HepG2 (cell line): Measurements from ENCODE around the gene FAM169A. TPM values are rescaled to one million over a fixed set of nuclear protein-coding genes. Genes with fewer than 3 reads are reported as not detected.

Experiments
- CHCHD3 ChIP-seq: sonication (generic); formaldehyde crosslinking; IDR thresholded peaks from 2 replicates; pipeline ENCODE4 v1.8.0; 2022; ENCODE audit warnings: mild to moderate bottlenecking, missing genetic modification reagents, moderate library complexity
- IKZF5 ChIP-seq: IDR thresholded peaks from 2 replicates; pipeline ENCODE4 v1.6.1; 2018; ENCODE audit warnings: missing genetic modification reagents, mild to moderate bottlenecking, missing compliant biosample characterization
- JUN ChIP-seq: sonication (generic); formaldehyde crosslinking; IDR thresholded peaks from 2 replicates; pipeline ENCODE4 v1.4.0; 2020; ENCODE audit warnings: mild to moderate bottlenecking, missing genetic modification reagents
- MEIS2 ChIP-seq: sonication (generic); formaldehyde crosslinking; IDR thresholded peaks from 2 replicates; pipeline ENCODE4 v1.9.0; 2021; ENCODE audit warnings: mild to moderate bottlenecking, missing genetic modification reagents
- MIER3 ChIP-seq: IDR thresholded peaks from 2 replicates; pipeline ENCODE4 v1.6.1; 2016; ENCODE audit warnings: missing compliant biosample characterization, borderline replicate concordance
- MLLT10 ChIP-seq: sonication (generic); formaldehyde crosslinking; IDR thresholded peaks from 2 replicates; pipeline ENCODE4 v1.4.0; 2020; ENCODE audit warnings: missing genetic modification reagents
- NFE2L1 ChIP-seq: sonication (generic); formaldehyde crosslinking; IDR thresholded peaks from 2 replicates; pipeline ENCODE4 v1.4.0; 2020; ENCODE audit warnings: missing genetic modification reagents, mild to moderate bottlenecking, borderline replicate concordance
- NFE2L2 ChIP-seq: fragments of 150-350 bp; IDR thresholded peaks from 2 replicates; pipeline ENCODE4 v1.6.1; 2014; ENCODE audit warnings: low read length
- PPARG ChIP-seq: conservative IDR thresholded peaks from 2 replicates; pipeline ENCODE4 v1.6.1; 2016; ENCODE audit warnings: missing biosample characterization, missing genetic modification reagents
- REXO4 ChIP-seq: sonication (generic); formaldehyde crosslinking; IDR thresholded peaks from 2 replicates; pipeline ENCODE4 v1.8.0; 2022; ENCODE audit warnings: missing genetic modification reagents, mild to moderate bottlenecking, borderline replicate concordance
- SMAD9 ChIP-seq: sonication (generic); formaldehyde crosslinking; IDR thresholded peaks from 2 replicates; pipeline ENCODE4 v1.5.1; 2020; ENCODE audit warnings: mild to moderate bottlenecking, missing genetic modification reagents
- SNAPC4 ChIP-seq: sonication (generic); formaldehyde crosslinking; IDR thresholded peaks from 2 replicates; pipeline ENCODE4 v1.4.0; 2020; ENCODE audit warnings: mild to moderate bottlenecking, missing genetic modification reagents
- ZBTB1 ChIP-seq: sonication (generic); formaldehyde crosslinking; IDR thresholded peaks from 2 replicates; pipeline ENCODE4 v1.4.0; 2020; ENCODE audit warnings: missing genetic modification reagents, borderline replicate concordance
- ZBTB34 ChIP-seq: sonication (generic); formaldehyde crosslinking; IDR thresholded peaks from 2 replicates; pipeline ENCODE4 v1.8.0; 2022; ENCODE audit warnings: mild to moderate bottlenecking, missing genetic modification reagents
- ZFP36 ChIP-seq: fragments of 150-350 bp; IDR thresholded peaks from 2 replicates; pipeline ENCODE4 v1.6.1; 2018; ENCODE audit warnings: borderline replicate concordance, low read length, low read depth; ENCODE audit not compliant: partially characterized antibody
- ZKSCAN5 ChIP-seq: sonication (generic); formaldehyde crosslinking; IDR thresholded peaks from 2 replicates; pipeline ENCODE4 v1.5.1; 2020; ENCODE audit warnings: mild to moderate bottlenecking, missing genetic modification reagents
- ZNF20 ChIP-seq: sonication (generic); formaldehyde crosslinking; IDR thresholded peaks from 2 replicates; pipeline ENCODE4 v1.4.0; 2020; ENCODE audit warnings: mild to moderate bottlenecking, moderate library complexity, missing genetic modification reagents
- ZNF296 ChIP-seq: sonication (generic); formaldehyde crosslinking; conservative IDR thresholded peaks from 2 replicates; pipeline ENCODE4 v1.5.0; 2020; ENCODE audit warnings: mild to moderate bottlenecking, missing genetic modification reagents
- ZNF33B ChIP-seq: sonication (generic); formaldehyde crosslinking; IDR thresholded peaks from 2 replicates; pipeline ENCODE4 v1.5.1; 2020; ENCODE audit warnings: mild to moderate bottlenecking, missing genetic modification reagents
- ZNF704 ChIP-seq: sonication (generic); formaldehyde crosslinking; IDR thresholded peaks from 2 replicates; pipeline ENCODE4 v1.8.1; 2023; ENCODE audit warnings: mild to moderate bottlenecking, inconsistent platforms, moderate library complexity, missing genetic modification reagents, borderline replicate concordance
- polyA plus RNA-seq, 8 experiments: library from polyadenylated mRNA; depleted of rRNA in 3 of 8; stranded (reverse) in 7 of 8; unstranded in 1 of 8; fragments of >200 nt; fragmentation: Illumina TruSeq in 4 of 8; extraction: Trizol in 4 of 8; gene quantifications; 2 replicates each; pipeline versions ENCODE4 v1.2.1 to v1.2.3, GENCODE V29; 2011 to 2016; ENCODE audit warnings: low read depth in 4 of 8, missing spikeins in 1 of 8, mixed read lengths in 1 of 8; ENCODE audit not compliant: insufficient read depth in 1 of 8
- total RNA-seq, 5 experiments: library from RNA; depleted of rRNA; stranded (reverse); fragments of >200 nt; fragmentation: Illumina TruSeq; extraction: Trizol; gene quantifications; 2 replicates each; pipeline ENCODE4 v1.2.3, GENCODE V29; 2016; ENCODE audit warnings: low read depth in 1 of 5

Gene FAM169A
- total and polyA plus RNA-seq, 2 of the 13 experiments (the other 11 are each of a cell fraction or from before 2014, with no cell fraction given), result 21.1 to 110 TPM

- TF ChIP-seq ZBTB34 (CRISPR knock-in tag) (peak; percentile 58; the same call in 1 of the 2 replicates), REXO4 (CRISPR knock-in tag) (no peak), SMAD9 (CRISPR knock-in tag) (0 out of 2 replicates have a peak, but pooled peaks have one; percentile 34), NFE2L1 (CRISPR knock-in tag) (0 out of 2 replicates have a peak, but pooled peaks have one; percentile 60), IKZF5 (CRISPR knock-in tag) (peak; percentile 90), CHCHD3 (no peak), MIER3 (CRISPR knock-in tag) (peak; percentile 78), ZBTB1 (CRISPR knock-in tag) (no peak), SNAPC4 (CRISPR knock-in tag) (peak; percentile 86; the same call in 1 of the 2 replicates), JUN (CRISPR knock-in tag) (no peak), ZNF20 (CRISPR knock-in tag) (0 out of 2 replicates have a peak, but pooled peaks have one; percentile 69), PPARG (CRISPR knock-in tag) (0 out of 2 replicates have a peak, but pooled peaks have one; percentile 26), ZNF296 (CRISPR knock-in tag) (no peak), MLLT10 (CRISPR knock-in tag) (no peak), NFE2L2 (no peak), ZFP36 (no peak), MEIS2 (CRISPR knock-in tag) (no peak), ZKSCAN5 (CRISPR knock-in tag) (0 out of 2 replicates have a peak, but pooled peaks have one; percentile 19), ZNF33B (CRISPR knock-in tag) (0 out of 2 replicates have a peak, but pooled peaks have one; percentile 33), ZNF704 (CRISPR knock-in tag) (no peak)
Measured at GRCh38 chr5:74766849-74767578, 99.2 kb downstream of the FAM169A start, which contains the start of the genes GFM2 and NSA2 (continued).
